ENCODE results near the gene SLC26A9. TPM values are rescaled to one million over a fixed set of nuclear protein-coding genes. Genes with fewer than 3 reads are reported as not detected.
"Not testable (repeated sequence)": the region's sequence is repeated elsewhere in the genome, so short reads cannot be mapped to it uniquely, and the experiment has no call there.

Gene SLC26A9
- total RNA-seq, 2 donors from 2014 or later = not detected

- Histone ChIP-seq H3K9ac (ENCODE audit: low read depth in 2 of 2, low read length in 2 of 2) (no peak overlapping the region), H3K4me3 (no peak overlapping the region), H3K36me3 (no peaks in the 10 kb centered on the region), H3K27ac (no peak overlapping the region), H3K9me3 (no peaks in the 10 kb centered on the region), H3K4me1 (no peaks in the 10 kb centered on the region), H3K27me3 (no peaks in the 10 kb centered on the region)
- no peak for TF ChIP-seq CTCF (IDR thresholded peaks at IDR 0.05)
- intact Hi-C loops (cut with DNase I) = no loop called here
- DNase-seq = no peak
Measured at GRCh38 chr1:205914155-205914507, 29.1 kb downstream of the SLC26A9 start.

- intact Hi-C loops (cut with DNase I) = no loop called here
- H3K9ac ChIP-seq (ENCODE audit: low read depth in 2 of 2, low read length in 2 of 2) = no peak overlapping the region
- TF ChIP-seq CTCF (IDR thresholded peaks at IDR 0.05) = no peak
- DNase-seq = no peak
- no peaks in the 10 kb centered on the region for H3K27me3 ChIP-seq
- no peak overlapping the region for H3K27ac ChIP-seq
- H3K9me3 ChIP-seq = no peaks in the 10 kb centered on the region
- no peak overlapping the region for H3K4me3 ChIP-seq
- no peaks in the 10 kb centered on the region for H3K4me1 ChIP-seq
- H3K36me3 ChIP-seq = no peaks in the 10 kb centered on the region
Measured at GRCh38 chr1:205913451-205914154, 29.7 kb downstream of the SLC26A9 start.

- TF ChIP-seq CTCF (IDR thresholded peaks at IDR 0.05) = peak; percentile 54
- no peaks in the 10 kb centered on the region for H3K27me3 ChIP-seq
- H3K4me3 ChIP-seq = no peak overlapping the region
- no peaks in the 10 kb centered on the region for H3K36me3 ChIP-seq
- H3K9ac ChIP-seq (ENCODE audit: low read depth in 2 of 2, low read length in 2 of 2) = no peak overlapping the region
- intact Hi-C loops (cut with DNase I) = loop anchor here (5.0 kb wide), 1 partner anchor 115 kb away; no protein-coding TSS in a partner anchor
- H3K27ac ChIP-seq = no peak overlapping the region
- DNase-seq = no peak
- no peaks in the 10 kb centered on the region for H3K4me1 ChIP-seq
- no peaks in the 10 kb centered on the region for H3K9me3 ChIP-seq
Measured at GRCh38 chr1:205907794-205908193, 35.5 kb downstream of the SLC26A9 start.

- H3K4me3 ChIP-seq; H3K27ac ChIP-seq; H3K9ac ChIP-seq (ENCODE audit: low read depth in 2 of 2, low read length in 2 of 2); H3K4me1 ChIP-seq; H3K27me3 ChIP-seq; H3K36me3 ChIP-seq; DNase-seq; H3K9me3 ChIP-seq: not testable (repeated sequence)
- intact Hi-C loops (cut with DNase I) = loop anchor here (5.0 kb wide), 1 partner anchor 113 kb away; no protein-coding TSS in a partner anchor
Measured at GRCh38 chr1:205905095-205905494, 38.2 kb downstream of the SLC26A9 start.

- no peak for TF ChIP-seq CTCF (IDR thresholded peaks at IDR 0.05)
- intact Hi-C loops (cut with DNase I) = no loop called here
Measured at GRCh38 chr1:205896351-205896750, 46.9 kb downstream of the SLC26A9 start.

GRCh38 chr1:205894119-205894518, 49.1 kb downstream of the SLC26A9 start:
- H3K27me3 ChIP-seq; H3K27ac ChIP-seq; H3K36me3 ChIP-seq; intact Hi-C loops (cut with DNase I); H3K4me3 ChIP-seq; H3K9ac ChIP-seq (ENCODE audit: low read depth in 2 of 2, low read length in 2 of 2); DNase-seq; H3K9me3 ChIP-seq; H3K4me1 ChIP-seq: not testable (repeated sequence)

More at GRCh38 chr1:205896351-205896750, 46.9 kb downstream of the SLC26A9 start:
- no peak overlapping the region for H3K9ac ChIP-seq (ENCODE audit: low read depth in 2 of 2, low read length in 2 of 2)
- no peak overlapping the region for H3K27ac ChIP-seq
- no peaks in the 10 kb centered on the region for H3K27me3 ChIP-seq
- no peaks in the 10 kb centered on the region for H3K36me3 ChIP-seq
- H3K9me3 ChIP-seq = no peaks in the 10 kb centered on the region
- H3K4me3 ChIP-seq = no peak overlapping the region
- H3K4me1 ChIP-seq = no peaks in the 10 kb centered on the region
- DNase-seq = no peak

- H3K9ac ChIP-seq (ENCODE audit: low read depth in 2 of 2, low read length in 2 of 2); DNase-seq; intact Hi-C loops (cut with DNase I): not testable (repeated sequence)
Measured at GRCh38 chr1:205892175-205892574, 51.1 kb downstream of the SLC26A9 start.

GRCh38 chr1:205891481-205891880, 51.8 kb downstream of the SLC26A9 start:
- DNase-seq; H3K4me1 ChIP-seq; H3K9ac ChIP-seq (ENCODE audit: low read depth in 2 of 2, low read length in 2 of 2); H3K4me3 ChIP-seq; H3K9me3 ChIP-seq; H3K36me3 ChIP-seq; H3K27ac ChIP-seq; H3K27me3 ChIP-seq; intact Hi-C loops (cut with DNase I): not testable (repeated sequence)

More at GRCh38 chr1:205892175-205892574, 51.1 kb downstream of the SLC26A9 start:
- not testable (repeated sequence) for H3K4me3 ChIP-seq, H3K27me3 ChIP-seq, H3K36me3 ChIP-seq, H3K9me3 ChIP-seq, H3K4me1 ChIP-seq, H3K27ac ChIP-seq

GRCh38 chr1:205890631-205891030, 52.6 kb downstream of the SLC26A9 start:
- H3K27ac ChIP-seq; H3K27me3 ChIP-seq; H3K4me3 ChIP-seq; H3K4me1 ChIP-seq; H3K36me3 ChIP-seq; DNase-seq; H3K9me3 ChIP-seq; intact Hi-C loops (cut with DNase I); H3K9ac ChIP-seq (ENCODE audit: low read depth in 2 of 2, low read length in 2 of 2): not testable (repeated sequence)

- H3K4me1 ChIP-seq; H3K36me3 ChIP-seq; DNase-seq; H3K9ac ChIP-seq (ENCODE audit: low read depth in 2 of 2, low read length in 2 of 2); H3K4me3 ChIP-seq; intact Hi-C loops (cut with DNase I); H3K27me3 ChIP-seq; H3K9me3 ChIP-seq; H3K27ac ChIP-seq: not testable (repeated sequence)
Measured at GRCh38 chr1:205889706-205890105, 53.5 kb downstream of the SLC26A9 start.

Data from colonic mucosa (tissue), 4 donors.